Measurements from ENCODE around the gene ULK3.

DNA sequence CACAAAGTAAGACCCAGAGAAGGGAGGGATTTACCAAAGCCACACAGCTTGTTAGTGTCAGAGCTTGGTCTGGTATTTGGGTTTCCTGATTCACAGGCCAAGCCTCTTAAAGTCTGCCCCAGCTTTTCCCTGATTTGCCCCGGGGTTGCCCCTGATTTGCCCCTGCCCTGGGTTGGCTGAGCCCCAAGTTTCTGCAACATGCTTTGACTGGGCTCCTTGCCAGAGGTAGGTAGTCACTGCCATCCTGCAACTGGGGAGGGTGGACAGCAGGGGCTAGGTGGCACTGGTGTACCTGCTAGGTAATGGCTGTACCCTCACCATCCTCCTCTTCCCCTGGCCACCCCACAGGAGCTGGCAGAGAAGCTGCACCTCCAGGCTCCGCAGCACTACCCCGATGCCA lies 49.4 kb upstream of the ULK3 start:
- TF ChIP-seq, protein P1, sequence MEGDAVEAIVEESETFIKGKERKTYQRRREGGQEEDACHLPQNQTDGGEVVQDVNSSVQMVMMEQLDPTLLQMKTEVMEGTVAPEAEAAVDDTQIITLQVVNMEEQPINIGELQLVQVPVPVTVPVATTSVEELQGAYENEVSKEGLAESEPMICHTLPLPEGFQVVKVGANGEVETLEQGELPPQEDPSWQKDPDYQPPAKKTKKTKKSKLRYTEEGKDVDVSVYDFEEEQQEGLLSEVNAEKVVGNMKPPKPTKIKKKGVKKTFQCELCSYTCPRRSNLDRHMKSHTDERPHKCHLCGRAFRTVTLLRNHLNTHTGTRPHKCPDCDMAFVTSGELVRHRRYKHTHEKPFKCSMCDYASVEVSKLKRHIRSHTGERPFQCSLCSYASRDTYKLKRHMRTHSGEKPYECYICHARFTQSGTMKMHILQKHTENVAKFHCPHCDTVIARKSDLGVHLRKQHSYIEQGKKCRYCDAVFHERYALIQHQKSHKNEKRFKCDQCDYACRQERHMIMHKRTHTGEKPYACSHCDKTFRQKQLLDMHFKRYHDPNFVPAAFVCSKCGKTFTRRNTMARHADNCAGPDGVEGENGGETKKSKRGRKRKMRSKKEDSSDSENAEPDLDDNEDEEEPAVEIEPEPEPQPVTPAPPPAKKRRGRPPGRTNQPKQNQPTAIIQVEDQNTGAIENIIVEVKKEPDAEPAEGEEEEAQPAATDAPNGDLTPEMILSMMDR (IDR thresholded peaks at IDR 0.05; ENCODE audit: poor library complexity) = no peak
- no peak for TF ChIP-seq EZH2phosphoT487 (IDR thresholded peaks at IDR 0.05; ENCODE audit: low read depth, severe bottlenecking, unreplicated experiment)

All from hepatocyte (in vitro differentiated cells).